Suprapubic skin (tissue), 4 donors: ENCODE data around the gene APMAP. TPM values are rescaled to one million over a fixed set of nuclear protein-coding genes. Genes with fewer than 3 reads are reported as not detected.

ENCODE experiments used
- DNase-seq, 2 donors: peaks; one replicate each; pipeline ENCODE4 v3.0.0-alpha.2; 2019; ENCODE audit warnings: low spot score in 2 of 2
- H3K27ac ChIP-seq: fragments of 200-600 bp; sonication (generic); one replicate; pipeline ENCODE4 v1.5.1; 2019
- H3K27me3 ChIP-seq: fragments of 200-600 bp; sonication (generic); one replicate; pipeline ENCODE4 v1.5.1; 2019
- H3K36me3 ChIP-seq: fragments of 200-600 bp; sonication (generic); one replicate; pipeline ENCODE4 v1.5.1; 2019
- H3K4me1 ChIP-seq: fragments of 200-600 bp; sonication (generic); one replicate; pipeline ENCODE4 v1.5.1; 2019
- H3K4me3 ChIP-seq: fragments of 200-600 bp; sonication (generic); one replicate; pipeline ENCODE4 v1.5.1; 2019; ENCODE audit warnings: mild to moderate bottlenecking
- H3K9me3 ChIP-seq: fragments of 200-600 bp; sonication (generic); one replicate; pipeline ENCODE4 v1.5.1; 2019
- CTCF ChIP-seq, 2 donors: fragments of 200-600 bp in 1 of 2; fragments of 450-650 bp in 1 of 2; sonication (generic) in 1 of 2; IDR thresholded peaks; one replicate each; pipeline ENCODE4 v1.5.1; 2016 to 2019; ENCODE audit warnings: antibody characterized with exemption in 2 of 2, mild to moderate bottlenecking in 1 of 2, moderate library complexity in 1 of 2
- EP300 ChIP-seq: sonication (generic); formaldehyde crosslinking; IDR thresholded peaks from one replicate; pipeline ENCODE4 v1.6.1; 2017; ENCODE audit warnings: antibody characterized with exemption
- POLR2A ChIP-seq, 2 donors: fragments of 450-650 bp; IDR thresholded peaks; one replicate each; pipeline ENCODE4 v1.6.1; 2017; ENCODE audit warnings: antibody characterized with exemption in 2 of 2, mild to moderate bottlenecking in 2 of 2, moderate library complexity in 2 of 2
- POLR2AphosphoS5 ChIP-seq, 3 donors: sonication (generic); formaldehyde crosslinking; IDR thresholded peaks; one replicate each; pipeline ENCODE4 v1.6.1; 2017; ENCODE audit warnings: antibody characterized with exemption in 3 of 3
- WGBS: methylation state at CpG from one replicate; pipeline ENCODE4 v1.1.5; 2018; 5-methylcytosine and 5-hydroxymethylcytosine counted together
- total RNA-seq, 4 donors: library from RNA; depleted of rRNA; stranded (reverse); fragments of >200 nt; gene quantifications; one replicate each; pipeline ENCODE4 v1.1.0, GENCODE V29; 2016

APMAP gene
- total RNA-seq, 4 donors from 2014 or later = 61.8 to 89.3 (median 69.9) TPM

GRCh38 chr20:24953621-24954133 lies 38.9 kb downstream of the APMAP start:
- Histone ChIP-seq H3K4me3 (no peak overlapping the region), H3K9me3 (no peaks in the 10 kb centered on the region), H3K4me1 (no peaks in the 10 kb centered on the region), H3K36me3 (peaks cover 21% of the 10 kb centered on the region), H3K27me3 (peaks cover 5% of the 10 kb centered on the region), H3K27ac (no peak overlapping the region)
- WGBS = 83% methylated on average over 16 of the region's 16 CpGs
- TF ChIP-seq EP300 (no peak), POLR2AphosphoS5 (IDR thresholded peaks at IDR 0.05) (no peak), CTCF (IDR thresholded peaks at IDR 0.05) (no peak), POLR2A (IDR thresholded peaks at IDR 0.05) (no peak)
- no peak for DNase-seq

- TF ChIP-seq POLR2A (IDR thresholded peaks at IDR 0.05) (no peak), POLR2AphosphoS5 (IDR thresholded peaks at IDR 0.05) (no peak), CTCF (IDR thresholded peaks at IDR 0.05) (no peak), EP300 (no peak)
- DNase-seq = no peak
- peaks cover 5% of the 10 kb centered on the region for H3K27me3 ChIP-seq
- no peaks in the 10 kb centered on the region for H3K4me1 ChIP-seq
- H3K4me3 ChIP-seq = no peak overlapping the region
- H3K9me3 ChIP-seq = no peaks in the 10 kb centered on the region
- no peak overlapping the region for H3K27ac ChIP-seq
- WGBS = 40% methylated on average over 3 of the region's 8 CpGs
- peaks cover 16% of the 10 kb centered on the region for H3K36me3 ChIP-seq
Measured at GRCh38 chr20:24953209-24953575, 39.4 kb downstream of the APMAP start.

- H3K4me3 ChIP-seq = no peak overlapping the region
- no peak for DNase-seq
- H3K27me3 ChIP-seq = peaks cover 5% of the 10 kb centered on the region
- H3K4me1 ChIP-seq = no peaks in the 10 kb centered on the region
- H3K36me3 ChIP-seq = peaks cover 13% of the 10 kb centered on the region
- no peak overlapping the region for H3K27ac ChIP-seq
- 72% methylated on average over 3 of the region's 12 CpGs for WGBS
- H3K9me3 ChIP-seq = no peaks in the 10 kb centered on the region
- TF ChIP-seq EP300 (no peak), CTCF (IDR thresholded peaks at IDR 0.05) (no peak), POLR2AphosphoS5 (IDR thresholded peaks at IDR 0.05) (no peak), POLR2A (IDR thresholded peaks at IDR 0.05) (no peak)
Measured at GRCh38 chr20:24952376-24953208, 40.0 kb downstream of the APMAP start.

- Histone ChIP-seq H3K4me1 (no peaks in the 10 kb centered on the region), H3K27me3 (peaks cover 5% of the 10 kb centered on the region), H3K9me3 (no peaks in the 10 kb centered on the region), H3K36me3 (peaks cover 6% of the 10 kb centered on the region), H3K27ac (no peak overlapping the region), H3K4me3 (no peak overlapping the region)
- 55% methylated on average over 2 of the region's 11 CpGs for WGBS
- TF ChIP-seq POLR2A (IDR thresholded peaks at IDR 0.05) = no peak
- TF ChIP-seq EP300 = no peak
- no peak for TF ChIP-seq POLR2AphosphoS5 (IDR thresholded peaks at IDR 0.05)
- no peak for TF ChIP-seq CTCF (IDR thresholded peaks at IDR 0.05)
- peak in 1 of 2 donors; percentile 67 for DNase-seq
Measured at GRCh38 chr20:24951536-24952083, 40.9 kb downstream of the APMAP start.

- Histone ChIP-seq H3K36me3 (no peaks in the 10 kb centered on the region), H3K9me3 (no peaks in the 10 kb centered on the region), H3K4me3 (peak overlapping the region; percentile 17), H3K27ac (no peak overlapping the region), H3K4me1 (no peaks in the 10 kb centered on the region), H3K27me3 (peaks cover 5% of the 10 kb centered on the region)
- peak in 1 of 2 donors; percentile 55 for DNase-seq
- 77% methylated on average over 8 of the region's 16 CpGs for WGBS
- TF ChIP-seq CTCF (IDR thresholded peaks at IDR 0.05) (no peak), POLR2AphosphoS5 (IDR thresholded peaks at IDR 0.05) (no peak), POLR2A (IDR thresholded peaks at IDR 0.05) (no peak), EP300 (no peak)
Measured at GRCh38 chr20:24950836-24951525, 41.6 kb downstream of the APMAP start.
